ENCODE measurements around the gene ALDH1L1. TPM values are rescaled to one million over a fixed set of nuclear protein-coding genes. Genes with fewer than 3 reads are reported as not detected.

The ALDH1L1 gene
- total and polyA plus RNA-seq, 2 of the 8 experiments (the other 6 are each of a cell fraction or from before 2014, with no cell fraction given) = 0.98 to 1.6 TPM

- TF ChIP-seq PHF8 (conservative IDR thresholded peaks at IDR 0.05; ENCODE audit: low read depth, low read length) (no peak), KDM4A (IDR thresholded peaks at IDR 0.05; ENCODE audit: low read depth, low read length, severe bottlenecking) (no peak), EGR1 (IDR thresholded peaks at IDR 0.05; ENCODE audit: borderline replicate concordance, low read depth, low read length) (no peak)
Observed at GRCh38 chr3:126210606-126211005, 30.2 kb upstream of the ALDH1L1 start (continued).
